Endothelial cell of umbilical vein (primary cell): ENCODE measurements around the gene ABI3. TPM values are rescaled to one million over a fixed set of nuclear protein-coding genes. Genes with fewer than 3 reads are reported as not detected.

Experiments
- BruUV-seq: library from RNA; stranded (reverse); fragments of 400-500 nt; replicated peaks from 2 replicates; lab custom pipeline; 2021; lab: Mats Ljungman, UMichigan
- CTCF ChIA-PET: fragments of 300-600, 350-600 bp; sonication (Branson Sonifier 250); formaldehyde crosslinking; loops from one replicate; lab custom pipeline; 2021; ENCODE audit warnings: antibody characterized with exemption, inconsistent platforms; lab: Charles Lee
- POLR2A ChIA-PET: fragments of 300-600, 350-600 bp; sonication (Branson Sonifier 250); formaldehyde crosslinking; loops from one replicate; lab custom pipeline; 2021; ENCODE audit warnings: antibody characterized with exemption, inconsistent platforms; lab: Charles Lee
- DNase-seq: peaks from one replicate; pipeline ENCODE4 v3.0.0-alpha.2; 2011; ENCODE audit warnings: low read depth, low spot score
- FAIRE-seq: peaks from 2 replicates; lab custom pipeline; 2011; peaks lifted over from hg19 to GRCh38; lab: Jason Lieb, UNC
- H2AFZ ChIP-seq: 2 replicates; pipeline ENCODE4 v1.6.0; 2012; ENCODE audit warnings: low read depth, low read length, control low read depth, inconsistent platforms
- H3K27ac ChIP-seq: 2 replicates; pipeline ENCODE4 v1.5.1; 2011; ENCODE audit warnings: low read depth, mild to moderate bottlenecking, control low read depth, low read length, moderate library complexity; ENCODE audit not compliant: insufficient read depth
- H3K27me3 ChIP-seq, 2 experiments: 2 replicates each; pipeline versions ENCODE4 v1.6.0 to v1.6.1; 2011; ENCODE audit warnings: low read length in 2 of 2, mixed read lengths in 1 of 2; ENCODE audit not compliant: control insufficient read depth in 2 of 2, insufficient read depth in 2 of 2
- H3K36me3 ChIP-seq, 2 experiments: 2 replicates in 1 of 2; 3 replicates in 1 of 2; pipeline ENCODE4 v1.5.1; 2011; ENCODE audit warnings: low read length in 2 of 2, mild to moderate bottlenecking in 1 of 2, moderate library complexity in 1 of 2; ENCODE audit not compliant: control insufficient read depth in 2 of 2, insufficient read depth in 2 of 2; ENCODE audit errors: extremely low read depth in 1 of 2
- H3K4me1 ChIP-seq: 3 replicates; pipeline ENCODE4 v1.5.1; 2011; ENCODE audit warnings: mild to moderate bottlenecking, low read length; ENCODE audit not compliant: control insufficient read depth, insufficient read depth; ENCODE audit errors: extremely low read depth
- H3K4me2 ChIP-seq: 2 replicates; pipeline ENCODE4 v1.6.1; 2011; ENCODE audit warnings: low read length, control low read depth, mixed read lengths; ENCODE audit not compliant: insufficient read depth
- H3K4me3 ChIP-seq, 3 experiments: fragments of 200-600 bp in 1 of 3; sonication (generic), shearing (Covaris generic) in 1 of 3; replicated peaks in 1 of 3; 2 replicates each; pipeline ENCODE4 v1.5.1; 2011 to 2016; ENCODE audit warnings: control low read depth in 3 of 3, low read length in 3 of 3, mild to moderate bottlenecking in 2 of 3, inconsistent platforms in 1 of 3, low read depth in 1 of 3, moderate library complexity in 1 of 3; ENCODE audit not compliant: insufficient read depth in 1 of 3
- H3K79me2 ChIP-seq: 2 replicates; pipeline ENCODE4 v1.6.0; 2012; ENCODE audit warnings: low read length, inconsistent platforms; ENCODE audit not compliant: control insufficient read depth, insufficient read depth
- H3K9ac ChIP-seq: replicated peaks from 2 replicates; pipeline ENCODE3; 2011; ENCODE audit warnings: low read length, control low read depth; ENCODE audit not compliant: insufficient read depth; ENCODE audit errors: extremely low read depth
- H3K9me1 ChIP-seq: replicated peaks from 3 replicates; pipeline ENCODE4 v1.6.0; 2011; ENCODE audit warnings: mild to moderate bottlenecking, low read length; ENCODE audit not compliant: control insufficient read depth, insufficient read depth; ENCODE audit errors: extremely low read depth
- H3K9me3 ChIP-seq: replicated peaks from 2 replicates; pipeline ENCODE4 v1.5.1; 2012; ENCODE audit warnings: low read length, inconsistent platforms; ENCODE audit not compliant: control insufficient read depth, insufficient read depth
- H4K20me1 ChIP-seq: replicated peaks from 2 replicates; pipeline ENCODE3; 2011; ENCODE audit warnings: mild to moderate bottlenecking, low read length; ENCODE audit not compliant: control insufficient read depth, insufficient read depth; ENCODE audit errors: extremely low read depth
- EZH2 ChIP-seq: IDR thresholded peaks from 2 replicates; pipeline ENCODE4 v1.6.1; 2012; ENCODE audit warnings: borderline replicate concordance, low read depth, mild to moderate bottlenecking, moderate library complexity, low read length, inconsistent platforms; ENCODE audit not compliant: severe bottlenecking
- FOS ChIP-seq: IDR thresholded peaks from 2 replicates; pipeline ENCODE4 v1.6.1; 2011; ENCODE audit warnings: mild to moderate bottlenecking, low read length, moderate library complexity, borderline replicate concordance; ENCODE audit not compliant: insufficient read depth
- GATA2 ChIP-seq: IDR thresholded peaks from 2 replicates; pipeline ENCODE4 v1.7.0; 2011; ENCODE audit warnings: low read depth, mild to moderate bottlenecking, moderate library complexity, mixed read lengths, low read length; ENCODE audit not compliant: insufficient read length, insufficient read depth
- JUN ChIP-seq: IDR thresholded peaks from 2 replicates; pipeline ENCODE4 v1.6.1; 2011; ENCODE audit warnings: borderline replicate concordance, low read depth; ENCODE audit not compliant: insufficient read length, insufficient read depth
- MYC ChIP-seq: IDR thresholded peaks from one replicate; pipeline ENCODE4 v1.6.1; 2011; ENCODE audit warnings: mild to moderate bottlenecking, low read depth, low read length
- POLR2A ChIP-seq: IDR thresholded peaks from 2 replicates; pipeline ENCODE4 v1.6.1; 2012; ENCODE audit warnings: low read depth, mild to moderate bottlenecking, control low read depth, low read length
- POLR2AphosphoS5 ChIP-seq: IDR thresholded peaks from 2 replicates; pipeline ENCODE4 v1.6.1; 2012; ENCODE audit warnings: low read depth, mild to moderate bottlenecking, control low read depth, low read length, moderate library complexity; ENCODE audit not compliant: insufficient read depth
- dilution Hi-C: fragments of 300-500 bp; cut with MboI; formaldehyde crosslinking; loops from one replicate; pipeline ENCODE4 v1.15.0; 2019; ENCODE audit warnings: low sequenced_read_pairs; ENCODE audit not compliant: extremely low pct_ligation_motif_present
- intact Hi-C: fragments of 100-400 bp; cut with micrococcal nuclease; formaldehyde crosslinking; loops from one replicate; pipeline ENCODE4 v1.10.0; 2022
- polyA plus RNA-seq, 4 experiments: library from polyadenylated mRNA; depleted of rRNA in 3 of 4; stranded (reverse) in 3 of 4; unstranded in 1 of 4; fragments of >200 nt; gene quantifications; 2 replicates each; pipeline versions ENCODE4 v1.2.1 to v1.2.3, GENCODE V29; 2011 to 2012; ENCODE audit warnings: missing spikeins in 1 of 4
- total RNA-seq: library from RNA; stranded (reverse); gene quantifications from 2 replicates; pipeline ENCODE4 v1.2.3, GENCODE V29; 2021
- TF ChIP-seq, protein P1 (sequence below), 2 donors: IDR thresholded peaks; 1 replicate in 1 of 2; 2 replicates in 1 of 2; pipeline ENCODE4 v1.5.1; 2011; ENCODE audit warnings: low read length in 2 of 2, mild to moderate bottlenecking in 2 of 2, moderate library complexity in 2 of 2, control low read depth in 1 of 2, inconsistent platforms in 1 of 2, low read depth in 1 of 2; ENCODE audit not compliant: insufficient read depth in 1 of 2; ENCODE audit errors: extremely low read depth in 1 of 2
- TF ChIP-seq, protein P2 (sequence below): IDR thresholded peaks from 2 replicates; pipeline ENCODE4 v1.6.1; 2011; ENCODE audit not compliant: insufficient read depth, insufficient read length

The ABI3 gene
- total and polyA plus RNA-seq, 2 donors (not counting 3 experiments of a cell fraction or from before 2014, with no cell fraction given) = 35.2 to 35.5 TPM

DNA sequence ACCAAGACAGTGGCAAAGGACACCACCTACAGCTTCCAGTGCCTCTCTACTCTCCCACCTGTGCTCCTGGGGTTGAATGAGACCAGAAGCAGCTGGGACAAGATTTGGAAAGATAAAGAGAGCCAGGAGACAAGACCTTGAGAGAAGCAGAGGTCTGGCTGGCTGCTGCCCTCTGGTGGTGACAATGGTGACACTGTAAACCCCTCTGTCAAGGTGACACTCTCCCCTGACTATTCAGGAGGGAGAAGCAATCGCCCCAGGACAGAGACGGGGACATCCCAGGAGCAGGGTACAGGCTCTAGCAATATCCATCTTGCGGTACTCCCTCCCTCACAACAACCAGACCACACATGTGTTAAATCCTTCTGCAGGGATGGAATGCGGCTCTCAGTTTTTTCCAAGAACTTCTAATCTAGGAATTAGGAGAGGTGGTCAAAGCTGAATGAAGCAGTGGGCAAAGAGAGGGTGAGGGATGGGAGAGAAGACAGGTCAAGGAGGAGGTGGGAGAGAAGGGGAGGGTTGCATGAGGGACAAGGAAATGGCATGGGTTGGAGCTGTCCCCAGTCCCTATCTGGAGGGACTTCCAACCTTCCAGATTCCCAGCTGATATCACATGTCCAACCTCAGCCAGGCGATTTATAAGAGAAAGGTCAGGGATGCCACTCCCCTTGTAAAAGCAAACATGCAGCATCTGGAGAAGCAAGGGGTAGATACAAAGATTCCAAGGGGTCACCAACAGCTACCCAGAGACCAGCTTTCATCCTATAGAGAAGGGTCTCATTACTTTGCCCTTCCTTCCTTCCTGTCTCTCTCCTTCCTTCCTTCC is 17.1 kb downstream of the ABI3 start:
- no peak for TF ChIP-seq EZH2
- TF ChIP-seq, protein P1, sequence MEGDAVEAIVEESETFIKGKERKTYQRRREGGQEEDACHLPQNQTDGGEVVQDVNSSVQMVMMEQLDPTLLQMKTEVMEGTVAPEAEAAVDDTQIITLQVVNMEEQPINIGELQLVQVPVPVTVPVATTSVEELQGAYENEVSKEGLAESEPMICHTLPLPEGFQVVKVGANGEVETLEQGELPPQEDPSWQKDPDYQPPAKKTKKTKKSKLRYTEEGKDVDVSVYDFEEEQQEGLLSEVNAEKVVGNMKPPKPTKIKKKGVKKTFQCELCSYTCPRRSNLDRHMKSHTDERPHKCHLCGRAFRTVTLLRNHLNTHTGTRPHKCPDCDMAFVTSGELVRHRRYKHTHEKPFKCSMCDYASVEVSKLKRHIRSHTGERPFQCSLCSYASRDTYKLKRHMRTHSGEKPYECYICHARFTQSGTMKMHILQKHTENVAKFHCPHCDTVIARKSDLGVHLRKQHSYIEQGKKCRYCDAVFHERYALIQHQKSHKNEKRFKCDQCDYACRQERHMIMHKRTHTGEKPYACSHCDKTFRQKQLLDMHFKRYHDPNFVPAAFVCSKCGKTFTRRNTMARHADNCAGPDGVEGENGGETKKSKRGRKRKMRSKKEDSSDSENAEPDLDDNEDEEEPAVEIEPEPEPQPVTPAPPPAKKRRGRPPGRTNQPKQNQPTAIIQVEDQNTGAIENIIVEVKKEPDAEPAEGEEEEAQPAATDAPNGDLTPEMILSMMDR (IDR thresholded peaks at IDR 0.05; ENCODE audit: extremely low read depth in 1 of 2, insufficient read depth in 1 of 2, low read depth in 1 of 2, low read length in 2 of 2) = peak; percentile 84 to 91
- TF ChIP-seq MYC = no peak
- TF ChIP-seq JUN = no peak
- TF ChIP-seq POLR2AphosphoS5 = no peak
- no peak for TF ChIP-seq FOS
- TF ChIP-seq, protein P2, sequence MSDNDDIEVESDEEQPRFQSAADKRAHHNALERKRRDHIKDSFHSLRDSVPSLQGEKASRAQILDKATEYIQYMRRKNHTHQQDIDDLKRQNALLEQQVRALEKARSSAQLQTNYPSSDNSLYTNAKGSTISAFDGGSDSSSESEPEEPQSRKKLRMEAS = no peak
- TF ChIP-seq GATA2 = peak; percentile 74
- TF ChIP-seq POLR2A = no peak
- peaks cover 21% of the 10 kb centered on the region for H3K4me1 ChIP-seq
- no peak overlapping the region for H3K4me2 ChIP-seq
- peak; percentile 66 for DNase-seq
- H3K9me3 ChIP-seq = no peaks in the 10 kb centered on the region
- FAIRE-seq = peak; percentile 94
- H3K36me3 ChIP-seq = no peaks in the 10 kb centered on the region
- H4K20me1 ChIP-seq = no peaks in the 10 kb centered on the region
- peaks cover 16 to 22% of the 10 kb centered on the region in 2 experiments for H3K27me3 ChIP-seq
- ChIA-PET POLR2A (no interaction called here), CTCF (interaction anchor here (0.5 to 13.3 kb wide), 15 partner anchors 9 to 228 kb away, joined by 3 to 212 read pairs (median 5); partner anchors contain the start of genes ABI3 and GNGT2)
- H3K9me1 ChIP-seq = no peaks in the 10 kb centered on the region
- H3K27ac ChIP-seq = no peak overlapping the region
- intact Hi-C loops = loop anchor here (1.0 to 5.0 kb wide), 3 partner anchors 47 to 190 kb away; no protein-coding TSS in a partner anchor
- BruUV-seq = no TSS peak
- no peak overlapping the region for H3K4me3 ChIP-seq
- H3K9ac ChIP-seq = no peak overlapping the region
- no peaks in the 10 kb centered on the region for H3K79me2 ChIP-seq
- dilution Hi-C loops = no loop called here
- no peak overlapping the region for H2AFZ ChIP-seq
